GM12878 (cell line): ENCODE results near the gene KRTAP10-5. TPM values are rescaled to one million over a fixed set of nuclear protein-coding genes. Genes with fewer than 3 reads are reported as not detected.

ENCODE experiments used
- ATAC-seq: fragments of 200-7000 bp; cut with Tn5 transposase; 3 replicates; pipeline ENCODE4 v1.9.1; 2020; ENCODE audit warnings: mild to moderate bottlenecking, moderate library complexity
- BruUV-seq: library from RNA; stranded (reverse); fragments of 400-500 nt; replicated peaks from 2 replicates; lab custom pipeline; 2021; lab: Mats Ljungman, UMichigan
- CTCF ChIA-PET: fragments of 300-600 bp; sonication (Branson Sonifier 250); formaldehyde crosslinking; extraction: SDS; loops from one replicate; lab custom pipeline; 2021; ENCODE audit warnings: inconsistent platforms; lab: Yijun Ruan, JAX
- POLR2A ChIA-PET: fragments of 350-600 bp; formaldehyde crosslinking; extraction: SDS; loops from one replicate; lab custom pipeline; 2021; ENCODE audit warnings: inconsistent platforms; lab: Charles Lee
- RAD21 ChIA-PET: fragments of 300-600 bp; sonication (Branson Sonifier 250); formaldehyde crosslinking; loops from one replicate; lab custom pipeline; 2023; ENCODE audit warnings: antibody characterized with exemption; ENCODE audit not compliant: unreplicated experiment; lab: Charles Lee
- SMC1A ChIA-PET: fragments of 300-600 bp; sonication (Branson Sonifier 250); formaldehyde crosslinking; loops from one replicate; lab custom pipeline; 2023; ENCODE audit not compliant: unreplicated experiment, uncharacterized antibody; lab: Charles Lee
- DNase-seq: peaks from one replicate; pipeline ENCODE4 v3.0.0-alpha.2; 2011; ENCODE audit warnings: low read depth, low spot score
- FAIRE-seq: peaks from 3 replicates; lab custom pipeline; 2011; peaks lifted over from hg19 to GRCh38; lab: Jason Lieb, UNC
- H2AFZ ChIP-seq: 2 replicates; pipeline ENCODE4 v1.6.0; 2011; ENCODE audit warnings: low read depth, low read length, control low read depth; ENCODE audit not compliant: control insufficient read depth
- H3K27ac ChIP-seq: 2 replicates; pipeline ENCODE4 v1.5.1; 2011; ENCODE audit warnings: control low read depth; ENCODE audit not compliant: control insufficient read depth, insufficient read depth
- H3K27me3 ChIP-seq, 2 experiments: replicated peaks in 1 of 2; 2 replicates each; pipeline versions ENCODE4 v1.6.0 to v1.6.1; 2011; ENCODE audit warnings: low read length in 1 of 2; ENCODE audit not compliant: control insufficient read depth in 2 of 2, insufficient read depth in 2 of 2
- H3K36me3 ChIP-seq, 2 experiments: 2 replicates each; pipeline ENCODE4 v1.5.1; 2011; ENCODE audit warnings: low read length in 1 of 2; ENCODE audit not compliant: control insufficient read depth in 2 of 2, insufficient read depth in 2 of 2
- H3K4me1 ChIP-seq: 2 replicates; pipeline ENCODE4 v1.6.1; 2011; ENCODE audit warnings: mild to moderate bottlenecking, low read length, moderate library complexity, mixed read lengths; ENCODE audit not compliant: control insufficient read depth, insufficient read depth
- H3K4me2 ChIP-seq: 2 replicates; pipeline ENCODE4 v1.6.0; 2011; ENCODE audit warnings: control low read depth; ENCODE audit not compliant: control insufficient read depth, insufficient read depth
- H3K4me3 ChIP-seq: fragments of 200-600 bp; sonication (generic); 2 replicates; pipeline ENCODE4 v1.5.1; 2016
- H3K79me2 ChIP-seq: 2 replicates; pipeline ENCODE4 v1.6.0; 2011; ENCODE audit warnings: low read length; ENCODE audit not compliant: control insufficient read depth, insufficient read depth
- H3K9ac ChIP-seq: 2 replicates; pipeline ENCODE4 v1.8.0; 2011; ENCODE audit warnings: low read length, control low read depth, mixed read lengths; ENCODE audit not compliant: control insufficient read depth, insufficient read depth
- H3K9me3 ChIP-seq: replicated peaks from 3 replicates; pipeline ENCODE4 v1.5.1; 2011; ENCODE audit warnings: mild to moderate bottlenecking, low read length; ENCODE audit not compliant: control insufficient read depth, insufficient read depth
- H4K20me1 ChIP-seq: 2 replicates; pipeline ENCODE4 v1.6.0; 2011; ENCODE audit not compliant: control insufficient read depth, insufficient read depth
- BRCA1 ChIP-seq: IDR thresholded peaks from 2 replicates; pipeline ENCODE4 v1.6.1; 2011; ENCODE audit warnings: low read depth, low read length, improper control_type of control experiment
- DPF2 ChIP-seq: fragments of 450-650 bp; IDR thresholded peaks from 2 replicates; pipeline ENCODE4 v1.6.1; 2017; ENCODE audit warnings: mild to moderate bottlenecking
- EZH2 ChIP-seq: IDR thresholded peaks from 2 replicates; pipeline ENCODE4 v1.6.1; 2012; ENCODE audit warnings: low read depth, mild to moderate bottlenecking, control low read depth, inconsistent platforms, low read length, borderline replicate concordance; ENCODE audit not compliant: control insufficient read depth
- GABPA ChIP-seq: IDR thresholded peaks from 2 replicates; pipeline ENCODE4 v1.6.1; 2014; ENCODE audit warnings: antibody characterized with exemption, low read depth, mild to moderate bottlenecking, inconsistent platforms
- KDM1A ChIP-seq: fragments of 200-600 bp; sonication (generic); IDR thresholded peaks from 2 replicates; pipeline ENCODE4 v1.6.1; 2016; ENCODE audit warnings: borderline replicate concordance
- MXI1 ChIP-seq: fragments of 150-350 bp; IDR thresholded peaks from 2 replicates; pipeline ENCODE4 v1.6.1; 2011; ENCODE audit warnings: low read depth, mild to moderate bottlenecking, inconsistent platforms, low read length, improper control_type of control experiment
- NFXL1 ChIP-seq: fragments of 450-650 bp; IDR thresholded peaks from 2 replicates; pipeline ENCODE4 v1.6.1; 2017; ENCODE audit warnings: antibody characterized with exemption, mild to moderate bottlenecking, borderline replicate concordance
- POLR2AphosphoS5 ChIP-seq: IDR thresholded peaks from 2 replicates; pipeline ENCODE4 v1.6.1; 2011; ENCODE audit warnings: mild to moderate bottlenecking, low read length, inconsistent platforms
- STAT3 ChIP-seq: IDR thresholded peaks from 2 replicates; pipeline ENCODE4 v1.6.1; 2011; ENCODE audit warnings: low read depth, low read length, improper control_type of control experiment
- WGBS: methylation state at CpG from one replicate; pipeline ENCODE4 v1.1.6; 2016; ENCODE audit warnings: low lambda C conversion rate; ENCODE audit not compliant: insufficient replicate concordance, insufficient coverage; ENCODE audit errors: missing lambda C conversion rate; 5-methylcytosine and 5-hydroxymethylcytosine counted together
- in situ Hi-C: fragments of 300-500 bp; cut with MboI; formaldehyde crosslinking; loops from 9 replicates; pipeline ENCODE4 v1.14.3; 2018; ENCODE audit warnings: mixed read lengths
- intact Hi-C: fragments of 100-400 bp; cut with micrococcal nuclease; formaldehyde crosslinking; loops from one replicate; pipeline ENCODE4 v1.14.2; 2022; ENCODE audit not compliant: unreplicated experiment
- polyA plus RNA-seq, 11 experiments: library from polyadenylated mRNA; depleted of rRNA in 4 of 11; unstranded in 6 of 11; stranded (reverse) in 5 of 11; fragments of >200 nt; fragmentation: Nextera tagmentation in 4 of 11; fragmentation: Illumina TruSeq in 1 of 11; extraction: Ambion mirVana in 4 of 11; extraction: Trizol in 1 of 11; gene quantifications; 1 replicate in 1 of 11; 2 replicates in 10 of 11; pipeline versions ENCODE4 v1.2.1 to v1.2.3, GENCODE V29; 2011 to 2016; ENCODE audit warnings: inconsistent platforms in 2 of 11, missing spikeins in 2 of 11, low read depth in 1 of 11
- total RNA-seq, 4 experiments: library from RNA; depleted of rRNA in 3 of 4; stranded (reverse); fragments of >200 nt in 3 of 4; fragmentation: Illumina TruSeq in 1 of 4; extraction: Trizol in 1 of 4; gene quantifications; 2 replicates each; pipeline versions ENCODE4 v1.2.1 to v1.2.3, GENCODE V29; 2013 to 2021
- TF ChIP-seq, protein P1 (sequence below): fragments of 450-650 bp; formaldehyde crosslinking; IDR thresholded peaks from 2 replicates; pipeline ENCODE4 v1.5.0; 2022; ENCODE audit warnings: mild to moderate bottlenecking, missing genetic modification characterization
- TF ChIP-seq, protein P2 (sequence below): IDR thresholded peaks from 2 replicates; pipeline ENCODE4 v1.6.1; 2012; ENCODE audit warnings: low read depth, low read length, improper control_type of control experiment
- TF ChIP-seq, protein P3 (sequence below): fragments of 450-650 bp; IDR thresholded peaks from 2 replicates; pipeline ENCODE4 v1.6.1; 2016; ENCODE audit warnings: mild to moderate bottlenecking

Gene KRTAP10-5
- total and polyA plus RNA-seq, 10 of the 15 experiments (the other 5 are each of a cell fraction or from before 2014, with no cell fraction given) = not detected

DNA sequence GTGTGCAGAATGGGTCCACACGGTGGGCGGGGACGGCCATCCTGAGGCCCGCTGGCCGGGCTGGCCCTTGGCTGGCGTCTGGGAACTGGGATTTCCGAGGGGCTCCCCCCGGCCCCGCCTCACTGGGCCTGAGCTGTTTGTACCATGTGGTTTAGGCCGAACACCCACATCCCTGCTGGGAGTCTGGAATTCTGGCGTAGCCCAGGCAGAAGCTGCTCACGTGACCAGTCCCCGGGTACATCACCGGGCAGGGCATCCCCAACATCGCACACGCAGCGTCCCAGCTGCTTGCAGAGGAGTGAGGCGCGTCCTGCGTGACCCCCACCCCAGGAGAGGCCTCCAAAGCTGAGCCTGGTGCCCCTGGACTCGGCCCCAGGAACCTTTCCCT is 22.1 kb upstream of the KRTAP10-5 start (continued):
- TF ChIP-seq, protein P1, sequence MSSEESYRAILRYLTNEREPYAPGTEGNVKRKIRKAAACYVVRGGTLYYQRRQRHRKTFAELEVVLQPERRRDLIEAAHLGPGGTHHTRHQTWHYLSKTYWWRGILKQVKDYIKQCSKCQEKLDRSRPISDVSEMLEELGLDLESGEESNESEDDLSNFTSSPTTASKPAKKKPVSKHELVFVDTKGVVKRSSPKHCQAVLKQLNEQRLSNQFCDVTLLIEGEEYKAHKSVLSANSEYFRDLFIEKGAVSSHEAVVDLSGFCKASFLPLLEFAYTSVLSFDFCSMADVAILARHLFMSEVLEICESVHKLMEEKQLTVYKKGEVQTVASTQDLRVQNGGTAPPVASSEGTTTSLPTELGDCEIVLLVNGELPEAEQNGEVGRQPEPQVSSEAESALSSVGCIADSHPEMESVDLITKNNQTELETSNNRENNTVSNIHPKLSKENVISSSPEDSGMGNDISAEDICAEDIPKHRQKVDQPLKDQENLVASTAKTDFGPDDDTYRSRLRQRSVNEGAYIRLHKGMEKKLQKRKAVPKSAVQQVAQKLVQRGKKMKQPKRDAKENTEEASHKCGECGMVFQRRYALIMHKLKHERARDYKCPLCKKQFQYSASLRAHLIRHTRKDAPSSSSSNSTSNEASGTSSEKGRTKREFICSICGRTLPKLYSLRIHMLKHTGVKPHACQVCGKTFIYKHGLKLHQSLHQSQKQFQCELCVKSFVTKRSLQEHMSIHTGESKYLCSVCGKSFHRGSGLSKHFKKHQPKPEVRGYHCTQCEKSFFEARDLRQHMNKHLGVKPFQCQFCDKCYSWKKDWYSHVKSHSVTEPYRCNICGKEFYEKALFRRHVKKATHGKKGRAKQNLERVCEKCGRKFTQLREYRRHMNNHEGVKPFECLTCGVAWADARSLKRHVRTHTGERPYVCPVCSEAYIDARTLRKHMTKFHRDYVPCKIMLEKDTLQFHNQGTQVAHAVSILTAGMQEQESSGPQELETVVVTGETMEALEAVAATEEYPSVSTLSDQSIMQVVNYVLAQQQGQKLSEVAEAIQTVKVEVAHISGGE (CRISPR knock-in tag) = no peak
- TF ChIP-seq DPF2 = no peak
- no peak for TF ChIP-seq BRCA1
- no peak for TF ChIP-seq EZH2
- TF ChIP-seq, all 136 proteins: peak for 0

DNA sequence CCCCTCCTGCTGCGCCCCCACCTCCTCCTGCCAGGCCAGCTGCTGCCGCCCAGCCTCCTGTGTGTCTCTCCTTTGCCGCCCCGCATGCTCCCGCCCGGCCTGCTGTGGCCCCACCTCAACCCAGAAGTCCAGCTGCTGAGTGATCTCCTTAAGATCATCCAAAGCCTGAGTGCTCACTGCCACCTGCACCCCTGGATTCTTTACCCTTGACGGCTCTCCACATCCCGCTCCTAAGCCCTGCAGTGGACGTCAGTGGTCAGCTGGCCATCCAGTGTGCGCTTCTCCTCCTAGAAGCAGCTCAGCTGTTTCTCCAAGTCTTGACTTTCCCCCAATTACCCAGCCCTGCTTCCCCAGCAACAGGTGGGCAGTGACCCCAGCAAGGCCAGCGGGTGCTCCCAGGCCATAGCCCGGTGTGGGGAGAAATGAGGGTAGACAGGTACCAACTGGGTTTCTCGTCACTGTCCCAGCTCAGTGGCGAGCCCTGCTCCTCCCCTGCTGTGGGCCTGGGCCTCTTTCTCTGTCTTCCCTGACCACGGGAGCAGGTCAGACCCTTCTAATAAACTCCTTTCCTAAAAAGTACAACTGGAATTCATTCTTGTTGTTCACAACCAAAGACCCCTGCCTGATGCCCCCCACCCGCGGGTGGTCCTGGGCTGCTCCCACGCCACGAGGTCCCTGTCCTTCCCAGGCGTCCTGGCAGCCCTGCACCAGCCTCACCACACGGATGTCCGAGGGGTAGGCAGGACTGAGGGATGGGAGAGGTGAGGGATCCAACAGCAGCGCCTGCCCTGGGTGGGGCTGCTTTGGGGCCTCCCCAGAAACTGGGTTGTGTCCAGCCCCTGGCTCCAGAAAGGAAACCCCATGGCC is 21.4 kb upstream of the KRTAP10-5 start:
- no peak overlapping the region for H2AFZ ChIP-seq
- intact Hi-C loops = no loop called here
- no TSS peak for BruUV-seq
- TF ChIP-seq NFXL1 (no peak), POLR2AphosphoS5 (no peak), MXI1 (no peak), KDM1A (no peak), STAT3 (no peak), GABPA (no peak)
- TF ChIP-seq, protein P2, sequence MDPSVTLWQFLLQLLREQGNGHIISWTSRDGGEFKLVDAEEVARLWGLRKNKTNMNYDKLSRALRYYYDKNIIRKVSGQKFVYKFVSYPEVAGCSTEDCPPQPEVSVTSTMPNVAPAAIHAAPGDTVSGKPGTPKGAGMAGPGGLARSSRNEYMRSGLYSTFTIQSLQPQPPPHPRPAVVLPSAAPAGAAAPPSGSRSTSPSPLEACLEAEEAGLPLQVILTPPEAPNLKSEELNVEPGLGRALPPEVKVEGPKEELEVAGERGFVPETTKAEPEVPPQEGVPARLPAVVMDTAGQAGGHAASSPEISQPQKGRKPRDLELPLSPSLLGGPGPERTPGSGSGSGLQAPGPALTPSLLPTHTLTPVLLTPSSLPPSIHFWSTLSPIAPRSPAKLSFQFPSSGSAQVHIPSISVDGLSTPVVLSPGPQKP = no peak
- TF ChIP-seq, protein P3, sequence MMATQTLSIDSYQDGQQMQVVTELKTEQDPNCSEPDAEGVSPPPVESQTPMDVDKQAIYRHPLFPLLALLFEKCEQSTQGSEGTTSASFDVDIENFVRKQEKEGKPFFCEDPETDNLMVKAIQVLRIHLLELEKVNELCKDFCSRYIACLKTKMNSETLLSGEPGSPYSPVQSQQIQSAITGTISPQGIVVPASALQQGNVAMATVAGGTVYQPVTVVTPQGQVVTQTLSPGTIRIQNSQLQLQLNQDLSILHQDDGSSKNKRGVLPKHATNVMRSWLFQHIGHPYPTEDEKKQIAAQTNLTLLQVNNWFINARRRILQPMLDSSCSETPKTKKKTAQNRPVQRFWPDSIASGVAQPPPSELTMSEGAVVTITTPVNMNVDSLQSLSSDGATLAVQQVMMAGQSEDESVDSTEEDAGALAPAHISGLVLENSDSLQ = no peak

More for the DNA sequence above, 21.4 kb upstream of the KRTAP10-5 start:
- no peak for DNase-seq
- SMC1A ChIA-PET = no interaction called here
- no peak for ATAC-seq
- Histone ChIP-seq H3K4me1 (no peaks in the 10 kb centered on the region), H4K20me1 (no peaks in the 10 kb centered on the region), H3K27me3 (no peaks in the 10 kb centered on the region), H3K27ac (no peak overlapping the region), H3K4me2 (no peak overlapping the region), H3K36me3 (no peaks in the 10 kb centered on the region), H3K4me3 (no peak overlapping the region), H3K9me3 (no peaks in the 10 kb centered on the region; the same call in 2 of the 3 replicates), H3K79me2 (no peaks in the 10 kb centered on the region), H3K9ac (no peak overlapping the region)
- FAIRE-seq = no peak
- POLR2A ChIA-PET = no interaction called here
- WGBS = 36% methylated on average over 23 of the region's 23 CpGs
- RAD21 ChIA-PET = no interaction called here
- CTCF ChIA-PET = no interaction called here
- in situ Hi-C loops = no loop called here
